GM18861 (cell line): Measurements from ENCODE around the gene HOXA10.

Experiments used
- ATAC-seq: cut with Tn5 transposase; IDR thresholded peaks from one replicate; pipeline ENCODE4 v1.9.1; 2021; ENCODE audit not compliant: unreplicated experiment

Gene HOXA10

DNA sequence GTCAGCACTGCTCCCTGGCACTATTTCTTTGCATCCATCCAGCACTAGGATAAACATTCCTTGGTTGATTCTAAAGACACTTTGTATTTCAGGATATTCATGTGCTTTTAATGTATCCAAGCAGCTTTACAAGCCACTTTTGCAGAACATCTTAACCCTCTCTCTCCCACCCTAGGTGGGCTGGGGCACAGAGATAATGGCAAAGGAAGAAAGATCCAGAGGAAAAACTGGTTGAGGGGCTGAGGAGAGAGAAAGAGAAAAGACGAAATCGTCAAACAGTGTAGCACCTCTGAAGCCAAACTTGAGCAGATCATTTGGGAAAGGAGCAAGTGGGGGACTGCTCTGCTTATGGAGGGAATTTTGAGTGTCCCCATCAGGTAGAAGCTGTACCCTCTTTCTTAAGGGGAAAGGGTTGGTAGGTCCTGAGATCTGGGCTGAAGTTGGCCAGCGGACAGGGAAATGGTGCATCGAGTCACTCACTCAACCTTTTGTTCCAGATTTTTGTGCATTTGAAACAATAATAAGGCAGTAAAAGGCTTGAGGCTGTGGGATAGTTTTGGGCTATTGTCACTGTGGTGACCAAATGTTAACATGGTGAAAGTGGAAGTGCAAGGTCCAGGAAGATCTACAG is 30.0 kb upstream of the HOXA10 start:
- no peak for ATAC-seq

DNA sequence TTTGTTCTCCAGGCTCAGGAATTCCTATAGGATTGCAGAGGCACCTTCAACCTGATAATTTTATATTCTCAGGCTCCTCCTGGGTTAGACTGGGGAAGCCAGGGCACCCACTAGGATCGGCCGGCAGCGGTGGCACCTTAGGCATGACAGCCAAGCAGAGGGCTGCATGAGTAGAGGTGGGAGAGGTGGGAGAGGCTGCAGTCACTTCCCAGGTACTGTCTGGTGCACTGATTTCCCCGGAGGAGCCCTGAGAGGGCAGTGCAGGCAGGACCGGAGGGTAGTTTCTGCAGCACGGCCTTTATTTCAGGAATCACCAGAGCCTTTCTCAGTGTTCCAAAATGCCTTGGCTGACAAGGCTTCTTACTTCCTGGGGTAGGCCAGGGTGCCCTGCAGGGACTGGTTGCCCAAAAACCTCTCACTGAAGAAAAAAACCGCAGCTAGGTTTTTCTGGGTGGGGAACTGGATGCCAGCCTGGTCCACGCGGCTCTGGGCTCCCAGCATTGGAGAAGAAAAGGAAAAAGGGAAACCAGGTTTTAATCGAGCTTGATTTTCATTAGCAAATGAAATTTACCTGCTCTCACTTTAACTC is 29.3 kb upstream of the HOXA10 start:
- ATAC-seq: no peak

DNA sequence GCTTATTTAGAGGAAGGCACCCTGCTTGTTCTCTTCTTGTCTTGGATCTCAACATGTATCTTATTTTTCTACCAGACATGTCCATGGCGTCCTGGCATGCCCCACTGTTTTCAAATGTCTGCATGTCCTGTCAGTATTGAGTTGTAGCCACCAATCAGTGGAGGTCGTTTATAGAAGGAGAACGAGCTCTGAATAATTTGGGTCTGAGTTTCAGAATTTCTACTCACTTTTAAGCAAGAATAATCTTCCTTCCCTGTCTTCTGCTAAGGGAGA is 28.7 kb upstream of the HOXA10 start:
- ATAC-seq: no peak

DNA sequence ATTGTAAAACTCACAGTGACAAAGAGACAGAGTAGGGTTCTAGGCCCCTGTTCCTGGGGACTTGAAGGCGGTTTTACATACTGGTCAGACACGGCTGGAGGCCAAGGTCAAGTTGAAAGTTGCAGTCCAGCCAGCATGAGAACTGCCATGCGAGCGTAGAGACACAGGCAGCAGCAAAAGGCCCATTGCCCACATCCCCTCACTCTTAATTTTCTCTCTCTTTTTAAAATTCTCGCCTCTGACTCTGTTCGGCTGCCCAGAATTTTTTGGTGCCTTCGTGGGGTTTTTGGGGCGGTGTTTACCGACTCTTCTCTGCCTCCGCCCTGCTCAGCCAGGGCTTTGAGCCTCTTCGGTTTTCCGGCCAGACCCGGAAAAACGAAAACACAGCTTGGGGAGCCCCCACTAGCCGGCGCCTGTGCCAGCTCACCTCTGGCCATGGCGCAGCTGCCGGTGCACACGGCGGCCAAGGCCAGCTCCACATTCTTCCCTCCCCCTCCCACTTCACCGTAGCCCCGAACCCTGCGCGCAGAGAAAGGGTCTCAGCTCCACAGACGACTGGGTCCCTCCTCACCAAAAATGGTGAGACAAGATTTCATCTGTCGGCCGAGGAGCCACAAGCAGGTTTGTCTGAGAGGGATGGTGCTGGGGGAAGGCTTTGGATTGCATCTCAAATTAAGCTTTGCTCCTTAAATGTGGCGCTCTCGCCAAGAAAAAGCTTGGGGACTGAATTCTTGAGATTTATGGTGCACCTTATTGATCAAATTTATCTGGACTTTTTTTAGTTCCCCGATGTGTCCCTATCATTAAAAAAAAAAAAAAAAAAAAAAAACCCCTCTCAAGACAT is 28.1 kb upstream of the HOXA10 start:
- no peak for ATAC-seq

DNA sequence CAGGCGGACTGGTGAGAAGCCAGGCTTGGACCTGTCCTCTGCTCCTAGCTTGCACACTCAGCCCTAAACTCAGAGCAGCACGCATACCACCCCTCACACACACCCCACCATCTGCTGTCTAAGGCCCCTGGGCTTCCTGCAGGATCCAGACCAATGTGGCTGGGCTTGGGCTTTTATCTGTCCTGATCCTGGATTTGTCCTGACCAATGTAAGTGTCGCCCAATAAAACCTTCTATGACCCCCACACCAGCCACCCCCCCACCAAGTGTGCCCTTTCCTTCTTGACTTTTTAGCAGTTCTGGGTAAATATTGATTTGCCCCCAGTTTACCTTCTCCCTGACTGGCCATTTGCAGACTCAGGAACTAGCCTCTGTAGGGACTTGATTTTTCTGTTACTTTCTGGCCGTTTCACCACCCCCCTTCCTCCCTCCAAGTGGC is 27.5 kb upstream of the HOXA10 start:
- no peak for ATAC-seq

DNA sequence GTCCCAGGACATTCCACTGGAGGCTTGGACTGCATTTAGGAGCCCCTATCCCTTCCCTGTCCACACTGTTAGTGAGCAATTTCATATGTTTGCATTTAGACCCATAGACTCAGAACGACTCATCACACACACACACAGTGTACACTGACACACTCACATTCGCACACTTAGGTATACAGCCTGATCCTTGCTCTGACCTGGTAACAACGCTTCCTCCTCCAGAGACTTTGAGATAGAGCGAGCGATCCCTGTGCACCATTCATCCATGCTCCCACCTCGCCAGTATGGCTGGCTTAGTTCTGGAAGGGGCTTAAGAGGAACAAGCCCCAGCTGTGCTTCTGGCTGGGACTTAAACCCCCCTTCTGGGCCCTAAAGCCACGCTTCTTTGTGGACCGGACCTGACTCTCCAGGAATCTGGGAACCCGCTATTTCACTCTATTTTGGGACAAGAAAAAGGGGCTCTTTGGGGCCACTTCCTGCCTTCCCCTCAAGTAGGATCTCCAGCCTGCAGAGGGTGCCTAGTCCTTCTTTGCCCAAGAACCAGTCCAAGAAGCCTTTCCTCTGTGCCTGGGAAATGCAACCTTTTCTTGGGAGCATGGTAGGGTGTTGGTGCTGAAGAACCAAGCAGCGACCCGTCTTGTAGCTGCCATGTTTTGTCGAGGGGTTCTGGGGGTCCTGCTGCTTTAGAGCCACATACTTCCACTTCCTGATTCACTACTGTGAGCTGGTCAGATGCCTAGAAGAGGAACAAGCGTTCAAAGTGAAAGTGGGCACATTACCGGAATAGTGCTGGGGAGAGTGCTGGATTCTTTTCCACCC is 26.9 kb upstream of the HOXA10 start:
- ATAC-seq: no peak

DNA sequence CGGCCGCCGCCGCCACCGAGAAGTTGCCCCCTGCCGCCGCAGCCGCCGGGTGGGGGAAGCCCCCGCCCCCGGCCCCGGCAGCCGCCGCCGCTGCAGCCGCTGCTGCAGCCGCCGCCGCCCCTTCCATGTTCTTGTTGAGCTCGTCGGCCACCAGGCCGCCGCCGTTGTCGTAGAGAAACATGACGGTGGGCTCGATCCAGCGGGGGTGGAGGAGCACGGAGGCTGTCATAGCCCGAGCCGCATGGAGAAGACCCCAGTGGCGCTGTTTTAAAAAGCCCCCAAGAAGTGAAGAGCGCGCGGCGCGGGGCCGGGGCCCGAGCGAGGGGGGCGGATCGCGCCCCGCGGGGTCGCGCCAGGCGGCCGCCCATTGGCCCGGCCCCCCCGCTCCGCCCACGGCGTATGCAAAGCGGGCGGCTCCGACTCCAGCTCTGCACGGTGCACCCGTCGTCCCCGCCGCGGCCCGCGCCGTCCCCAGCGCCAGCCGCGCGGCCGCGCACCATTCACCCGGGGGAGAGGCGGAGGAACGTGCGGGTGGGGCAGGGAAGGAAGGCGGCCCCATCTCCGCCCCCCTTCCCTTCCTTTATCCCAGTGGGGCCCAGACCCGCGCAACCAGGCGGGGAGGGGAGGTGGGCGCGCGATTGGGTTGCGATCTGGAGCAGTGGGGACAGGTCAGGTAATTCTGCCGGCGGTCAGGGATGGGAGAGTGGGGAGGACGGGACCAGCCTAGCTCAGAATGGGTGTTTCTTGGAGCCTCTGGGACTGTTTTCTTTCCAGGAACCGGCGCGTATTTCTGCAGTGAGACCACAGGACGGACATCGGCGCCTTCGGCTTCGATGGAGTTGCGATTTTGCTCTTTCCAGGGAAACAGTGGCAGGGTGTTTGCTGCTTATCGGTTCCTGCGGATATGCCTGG is 26.0 kb upstream of the HOXA10 start, which contains the start of gene HOXA13:
HOXA13 (minus strand) TSS at position 243 of the 912 bp plus-strand sequence; CDS start at position 229, 14 bp downstream.
- ATAC-seq: peak; percentile 59

DNA sequence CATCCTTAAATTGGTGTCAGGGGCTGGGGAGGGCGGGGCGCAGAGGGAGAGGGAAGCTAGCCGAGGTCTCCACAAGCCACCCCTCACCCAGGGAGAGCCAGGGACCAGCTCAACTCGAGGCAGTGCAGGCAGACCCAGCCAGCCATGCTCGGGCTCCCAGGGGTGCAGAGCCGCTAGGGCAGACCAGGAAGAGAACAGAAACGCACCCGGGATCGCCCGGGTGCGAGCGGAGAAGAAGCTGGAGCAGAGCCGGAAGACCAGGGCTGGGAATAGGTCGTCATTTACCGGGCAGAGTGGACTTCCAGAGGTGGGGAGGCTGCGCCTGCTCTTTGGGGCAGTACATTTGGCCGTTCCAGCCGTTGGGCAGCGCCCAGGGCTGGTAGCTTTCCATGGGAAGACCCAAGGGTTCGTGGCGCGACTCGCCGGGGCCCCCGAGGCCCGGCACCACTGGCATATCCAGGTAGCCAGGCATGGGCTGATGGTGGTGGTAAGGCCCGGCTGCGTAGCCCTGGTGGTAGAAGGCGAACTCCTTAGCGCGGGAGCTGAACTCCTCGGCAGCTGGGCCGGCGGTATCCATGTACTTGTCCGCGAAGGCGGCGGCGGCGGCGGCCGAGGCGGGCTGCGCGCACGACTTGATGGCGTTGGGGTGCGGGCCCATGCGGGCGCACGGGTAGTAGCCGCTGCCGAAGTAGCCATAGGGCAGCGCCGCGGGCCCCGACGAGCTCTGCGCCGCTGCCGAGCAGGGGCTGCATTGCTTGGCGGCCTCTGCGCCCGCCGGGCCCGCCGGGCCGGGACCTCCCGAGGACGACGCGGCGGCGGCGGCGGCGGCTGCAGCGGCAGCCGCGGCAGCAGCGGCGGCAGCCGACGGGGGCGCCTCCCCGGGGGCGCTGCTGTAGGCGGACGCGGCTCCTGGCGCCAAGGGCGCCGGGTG is 25.0 kb upstream of the HOXA10 start:
- no peak for ATAC-seq

DNA sequence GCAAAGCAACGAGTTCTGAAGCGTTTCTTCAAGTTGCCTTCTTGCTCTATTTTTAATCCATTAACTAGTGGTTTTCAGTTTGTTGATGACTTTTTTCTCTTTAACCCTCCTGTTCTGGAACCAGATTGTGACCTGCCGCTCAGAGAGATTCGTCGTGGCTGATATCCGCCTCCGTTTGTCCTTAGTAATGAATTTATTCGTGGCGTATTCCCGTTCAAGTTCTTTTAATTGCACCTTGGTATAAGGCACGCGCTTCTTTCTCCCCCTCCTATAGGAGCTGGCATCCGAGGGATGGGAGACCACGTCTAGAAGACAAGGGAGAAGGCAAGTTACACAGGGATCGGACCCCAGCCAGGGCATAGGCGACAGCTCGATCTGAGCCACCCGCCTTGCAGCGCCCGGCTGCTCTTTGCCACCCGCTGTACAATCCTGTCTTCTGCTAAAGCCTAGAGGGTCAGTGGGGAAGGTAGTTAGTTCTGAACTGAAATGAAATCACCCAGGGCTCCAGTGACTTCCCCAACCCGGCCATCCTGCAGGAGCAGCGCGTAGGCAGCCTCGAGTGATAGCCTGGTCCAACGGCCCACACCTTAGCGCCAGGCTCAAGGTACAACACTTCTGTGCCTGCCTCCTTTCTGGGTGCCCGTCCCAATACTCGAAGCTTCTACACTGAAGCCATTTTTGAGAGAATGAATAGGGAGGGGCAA is 24.2 kb upstream of the HOXA10 start:
- ATAC-seq: no peak

DNA sequence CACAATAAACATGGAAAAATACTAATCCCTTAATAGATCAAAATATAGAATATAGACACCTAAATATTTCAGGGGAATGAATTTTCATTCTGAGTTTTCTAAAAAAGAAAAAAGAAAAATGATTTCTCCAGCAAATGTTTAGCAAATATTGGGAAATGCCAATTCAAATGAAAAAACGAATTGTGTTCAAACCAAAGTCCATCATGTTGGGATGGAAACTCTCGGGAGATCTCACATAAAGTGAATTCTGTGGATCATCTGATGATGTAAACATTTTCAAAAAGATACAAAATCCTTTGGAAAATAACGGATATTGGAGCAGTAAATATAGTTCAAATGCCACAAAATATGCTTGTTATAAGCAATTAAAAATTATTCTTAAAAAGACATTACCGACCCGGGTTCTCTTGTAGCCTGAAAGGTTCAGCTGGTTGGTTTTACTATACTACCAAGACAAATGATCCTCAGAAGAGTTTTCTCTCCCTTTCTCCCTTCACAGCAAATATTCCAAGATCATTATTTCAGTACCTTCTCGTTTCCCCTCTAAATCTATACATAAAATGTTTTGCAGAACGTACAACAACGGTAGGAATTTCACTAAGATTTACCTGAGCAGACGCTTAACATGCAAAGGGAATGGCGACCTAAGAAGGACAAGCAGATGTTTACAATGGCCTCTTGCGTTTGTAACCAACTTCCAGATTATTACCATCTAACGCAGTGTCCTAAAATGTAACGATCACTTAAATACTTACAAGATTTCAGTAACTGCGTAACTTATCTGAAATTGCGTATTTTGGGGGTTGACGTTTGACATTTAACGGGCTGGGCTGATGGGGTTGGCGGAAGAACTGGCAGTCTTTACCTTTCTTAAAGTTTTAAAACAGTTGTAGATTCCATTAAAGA is 23.3 kb upstream of the HOXA10 start:
- ATAC-seq: no peak

DNA sequence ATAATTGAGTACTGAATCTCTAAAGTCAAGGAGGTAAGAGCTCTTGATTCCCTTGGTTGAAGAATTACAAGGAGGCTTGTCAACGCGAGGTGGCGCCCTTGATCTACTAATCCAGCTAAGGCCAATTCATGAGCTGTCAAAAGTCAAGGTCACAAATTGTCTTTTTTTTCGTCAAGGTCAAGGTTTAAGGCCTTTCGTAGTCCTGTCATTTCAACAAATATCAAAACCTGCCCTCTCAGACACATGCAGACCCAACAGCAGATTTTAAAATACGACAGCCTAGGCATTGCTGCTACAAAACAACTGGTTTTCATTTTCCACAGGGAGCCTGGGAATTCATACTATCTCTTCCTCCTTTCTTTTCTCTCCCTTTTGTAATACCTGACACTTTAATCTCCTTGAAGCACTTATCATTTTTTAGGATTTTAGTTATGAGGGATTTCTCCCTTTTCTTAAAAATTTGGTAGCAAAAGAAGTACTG is 22.2 kb upstream of the HOXA10 start:
- no peak for ATAC-seq

DNA sequence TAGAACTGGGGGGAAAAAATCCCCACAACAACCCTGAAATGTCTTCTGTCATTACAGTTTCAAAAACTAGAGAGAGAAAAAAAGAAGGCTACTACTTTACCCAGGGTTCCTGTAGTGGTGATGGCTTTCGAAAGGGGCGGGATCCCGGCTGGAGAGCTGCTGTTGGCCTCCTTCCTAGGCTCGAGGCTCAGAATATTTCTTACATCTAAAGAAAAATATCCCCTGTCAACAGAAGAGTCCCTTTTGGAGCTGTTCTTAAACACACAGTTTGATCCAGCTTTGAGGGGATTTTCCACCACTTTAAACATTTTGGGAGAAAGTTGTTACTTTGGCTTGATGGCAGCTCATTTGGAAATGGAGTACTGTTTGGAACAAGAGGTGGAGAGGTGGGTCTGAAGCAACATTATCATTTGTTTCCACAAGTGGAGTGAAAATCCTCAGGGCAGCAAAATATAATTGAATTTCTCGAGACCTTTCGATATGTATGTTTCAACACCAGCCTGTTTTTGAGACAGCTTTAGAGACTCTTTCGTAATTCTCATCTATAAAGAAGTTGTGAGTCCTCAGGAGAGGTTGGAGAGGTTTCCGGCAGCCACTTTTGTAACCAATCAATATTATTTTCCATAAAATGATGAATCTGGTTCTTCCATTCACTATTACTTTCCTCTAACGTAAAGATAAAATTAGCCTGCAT is 20.7 kb upstream of the HOXA10 start:
- ATAC-seq: no peak

DNA sequence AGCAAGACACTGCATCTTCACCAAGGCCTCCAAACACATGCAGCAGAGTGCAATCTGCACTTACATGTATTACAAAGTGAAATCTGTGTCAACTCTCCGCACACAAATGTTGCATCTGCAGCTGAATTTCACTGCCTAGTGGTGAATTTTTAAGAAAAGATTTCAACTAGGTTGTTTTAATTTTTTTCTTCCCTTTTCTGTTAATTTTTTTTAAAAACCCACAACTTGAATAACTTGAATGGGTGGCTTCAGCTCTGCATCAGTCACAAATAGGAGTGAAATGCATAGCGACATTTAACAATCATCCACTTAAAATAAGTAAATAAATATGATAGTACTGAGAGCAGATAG is 19.9 kb upstream of the HOXA10 start:
- ATAC-seq: no peak

DNA sequence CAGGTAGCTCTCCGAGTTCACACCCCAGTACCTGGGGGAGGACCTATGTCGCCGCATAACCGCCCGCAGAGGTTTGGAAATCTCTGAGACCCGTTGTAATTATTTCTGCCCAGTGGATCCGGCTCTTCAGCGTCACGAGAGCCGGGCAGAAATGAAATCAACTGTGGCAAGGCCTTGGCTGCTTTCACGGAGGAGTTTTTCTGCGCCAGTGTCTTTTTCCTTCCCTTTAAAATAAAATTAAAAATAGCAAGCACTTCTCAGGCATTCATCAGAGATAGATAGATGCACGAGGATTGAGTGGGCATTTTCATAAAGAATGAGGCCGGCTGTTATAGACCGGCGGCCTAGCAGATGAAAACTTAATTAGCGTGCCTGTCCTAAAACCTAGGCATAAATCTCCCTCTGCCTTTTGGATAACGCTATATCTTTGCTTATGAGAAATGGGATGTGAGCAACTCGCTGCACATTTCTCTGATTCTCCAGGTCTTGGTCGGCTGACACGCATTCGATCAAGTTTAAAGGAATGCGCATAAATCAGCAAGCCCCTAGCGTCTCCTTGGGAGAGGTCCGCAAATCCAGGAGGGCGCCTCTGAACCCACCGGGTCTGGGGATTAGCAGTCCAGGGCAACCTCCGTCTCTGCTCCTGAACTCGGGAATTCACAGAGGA is 19.3 kb upstream of the HOXA10 start:
- ATAC-seq: no peak

DNA sequence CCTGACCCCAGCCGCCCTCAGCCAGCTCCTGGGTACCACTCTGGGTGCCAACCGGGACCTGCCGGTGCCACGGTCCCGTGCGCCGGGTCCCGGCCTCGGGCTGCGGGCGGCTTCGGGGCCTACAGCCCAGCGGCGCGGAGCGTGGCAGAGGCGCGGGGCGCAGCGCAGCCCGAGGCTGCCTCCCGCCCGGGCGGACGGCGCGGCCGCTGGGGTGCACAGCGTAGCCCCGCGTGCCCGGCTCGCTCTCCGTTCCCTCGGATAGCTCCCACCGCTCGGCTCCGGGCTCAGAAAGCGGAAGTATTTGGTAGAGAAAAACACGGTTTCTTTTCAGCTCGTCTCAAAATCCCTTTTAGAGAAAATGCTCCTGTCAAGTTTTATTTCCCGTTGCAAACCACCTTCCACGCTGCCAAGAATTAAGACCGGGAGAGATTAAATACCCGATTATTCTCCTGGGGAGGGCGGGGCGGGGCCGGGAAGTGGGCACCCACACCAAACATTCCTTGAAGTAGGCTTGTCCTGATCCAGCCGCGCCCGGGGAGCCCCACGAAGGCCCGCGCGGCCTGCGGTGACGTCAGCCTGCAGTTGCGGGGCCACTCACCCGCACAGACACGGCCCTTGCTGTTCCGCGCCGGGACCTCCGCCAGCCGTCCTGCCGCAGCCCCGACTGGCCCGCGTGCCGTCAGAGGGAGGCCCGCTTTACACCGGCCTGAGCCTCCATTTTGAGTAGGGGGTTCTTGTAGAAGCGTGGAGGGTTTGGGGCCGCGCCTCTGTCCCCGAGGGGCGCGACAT is 18.6 kb upstream of the HOXA10 start:
- no peak for ATAC-seq
